Activated naive CD4-positive, alpha-beta T cell treated with anti-CD3 and anti-CD28 coated beads for 36 hours (primary cell): Measurements from ENCODE around the gene VPS29. TPM values are rescaled to one million over a fixed set of nuclear protein-coding genes. Genes with fewer than 3 reads are reported as not detected.

ENCODE experiments used
- total RNA-seq, 2 experiments: library from RNA; stranded (reverse); gene quantifications; one replicate each; pipeline ENCODE4 v1.2.3, GENCODE V29; 2021

The VPS29 gene
- total RNA-seq, 2 experiments from 2014 or later = 76.6 to 81.8 TPM

Other genes with a start within 250 kb of the VPS29 start
- gene ATP2A2, start 220.9 kb downstream of the VPS29 start, total RNA-seq = 10 to 100 TPM; 95.5 to 98.6 TPM
- 10 to 100 TPM; 51.2 to 61.2 TPM for gene ANAPC7, start 98.4 kb downstream of the VPS29 start, total RNA-seq
- 100 to 1,000 TPM; 279 to 311 TPM for gene ARPC3, start 51.8 kb downstream of the VPS29 start, total RNA-seq
- 10 to 100 TPM; 58.2 to 59.8 TPM for gene GPN3, start 33.9 kb downstream of the VPS29 start, total RNA-seq
- 10 to 100 TPM; 37.0 to 39.5 TPM for gene FAM216A, start 33.3 kb downstream of the VPS29 start, total RNA-seq
- 1 to 10 TPM; 1.1 to 1.5 TPM for gene RAD9B, start 220 bp upstream of the VPS29 start, total RNA-seq
- gene PPTC7, start 81.2 kb upstream of the VPS29 start, total RNA-seq = 10 to 100 TPM; 41.1 to 43.2 TPM
- gene TCTN1, start 112.0 kb upstream of the VPS29 start, total RNA-seq = 1 to 10 TPM; 5.2 to 5.8 TPM
- 1 to 10 TPM; 2.6 to 3.1 TPM for gene HVCN1, start 187.0 kb upstream of the VPS29 start, total RNA-seq
- gene PPP1CC, start 240.8 kb upstream of the VPS29 start, total RNA-seq = 100 to 1,000 TPM; 280 to 285 TPM